ENCODE data around the gene NAA80.

NAA80 gene

GRCh38 chr3:50298836-50299637 is at the start of gene NAA80, which contains the start of gene HYAL3:
NAA80 (minus strand) TSS chr3:50299405; CDS start chr3:50297463, 1,942 bp downstream.
HYAL3 (minus strand) TSS chr3:50299405; CDS start chr3:50295602, 3,803 bp downstream.
- ChIA-PET POLR2A (interaction anchor here (0.6 to 3.5 kb wide), 11 partner anchors 15 to 270 kb away, joined by 3 to 23 read pairs (median 4); partner anchors contain the start of genes HEMK1 and TUSC2), CTCF (interaction anchor here (0.7 to 2.1 kb wide), 5 partner anchors 22 to 105 kb away, joined by 3 to 8 read pairs (median 4); no protein-coding TSS in a partner anchor)
- TF ChIP-seq SUZ12 (IDR thresholded peaks at IDR 0.05): no peak
- TF ChIP-seq NFRKB (IDR thresholded peaks at IDR 0.05): no peak
- no peak for TF ChIP-seq FOXK2 (IDR thresholded peaks at IDR 0.05)
- peak; percentile 73; the same call in 1 of the 2 replicates for TF ChIP-seq L3MBTL2 (conservative IDR thresholded peaks at IDR 0.05)
- TF ChIP-seq LEF1 (IDR thresholded peaks at IDR 0.05; ENCODE audit: borderline replicate concordance): no peak
- no peak for TF ChIP-seq CTBP1 (IDR thresholded peaks at IDR 0.05; ENCODE audit: borderline replicate concordance)
- TF ChIP-seq ELF4 (IDR thresholded peaks at IDR 0.05): no peak
- TF ChIP-seq TARDBP (IDR thresholded peaks at IDR 0.05): no peak
- no peak for TF ChIP-seq BHLHE40 (IDR thresholded peaks at IDR 0.05; ENCODE audit: borderline replicate concordance)
- no peak for TF ChIP-seq PKNOX1 (IDR thresholded peaks at IDR 0.05)
- TF ChIP-seq ARNT (IDR thresholded peaks at IDR 0.05): no peak
- no peak for TF ChIP-seq FOXA1 (IDR thresholded peaks at IDR 0.05)
- peak; percentile 91 for TF ChIP-seq HDGF (IDR thresholded peaks at IDR 0.05; ENCODE audit: borderline replicate concordance)
- no peak for TF ChIP-seq FOXM1 (IDR thresholded peaks at IDR 0.05; ENCODE audit: borderline replicate concordance)
- no peak for TF ChIP-seq SP1 (IDR thresholded peaks at IDR 0.05)
- no peak for TF ChIP-seq ZNF384 (IDR thresholded peaks at IDR 0.05)
- DNase-seq (ENCODE audit: extremely low spot score): peak; percentile 98

GRCh38 chr3:50347187-50347813 is 48.1 kb upstream of the NAA80 start:
- POLR2A ChIA-PET: interaction anchor here (1.0 to 8.2 kb wide), 2 partner anchors 10 to 18 kb away, joined by 3 to 119 read pairs; no protein-coding TSS in a partner anchor
- DNase-seq (ENCODE audit: extremely low spot score): peak; percentile 66

GRCh38 chr3:50345586-50346234 is 46.5 kb upstream of the NAA80 start, which contains the start of gene ZMYND10:
ZMYND10 (minus strand) TSS chr3:50345732; CDS start chr3:50345579, 153 bp downstream.
- POLR2A ChIA-PET: interaction anchor here (1.2 to 1.8 kb wide), 2 partner anchors 9 to 18 kb away, joined by 6 to 7 read pairs; partner anchors contain the start of gene TUSC2
- TF ChIP-seq ZNF384 (IDR thresholded peaks at IDR 0.05) (no peak), SUZ12 (IDR thresholded peaks at IDR 0.05) (no peak), L3MBTL2 (conservative IDR thresholded peaks at IDR 0.05) (no peak), ARNT (IDR thresholded peaks at IDR 0.05) (no peak), FOXK2 (IDR thresholded peaks at IDR 0.05) (no peak), PKNOX1 (IDR thresholded peaks at IDR 0.05) (no peak), SP1 (IDR thresholded peaks at IDR 0.05) (no peak), LEF1 (IDR thresholded peaks at IDR 0.05; ENCODE audit: borderline replicate concordance) (no peak), NFRKB (IDR thresholded peaks at IDR 0.05) (no peak), CTBP1 (IDR thresholded peaks at IDR 0.05; ENCODE audit: borderline replicate concordance) (no peak), TARDBP (IDR thresholded peaks at IDR 0.05) (no peak), ELF4 (IDR thresholded peaks at IDR 0.05) (no peak)
- peak; percentile 54 for DNase-seq (ENCODE audit: extremely low spot score)
- CTCF ChIA-PET: no interaction called here

More at GRCh38 chr3:50347187-50347813, 48.1 kb upstream of the NAA80 start:
- no peak for TF ChIP-seq FOXK2 (IDR thresholded peaks at IDR 0.05)
- peak; percentile 99 for TF ChIP-seq ZNF384 (IDR thresholded peaks at IDR 0.05)
- TF ChIP-seq BHLHE40 (IDR thresholded peaks at IDR 0.05; ENCODE audit: borderline replicate concordance): no peak
- no peak for TF ChIP-seq CTBP1 (IDR thresholded peaks at IDR 0.05; ENCODE audit: borderline replicate concordance)
- no peak for TF ChIP-seq HDGF (IDR thresholded peaks at IDR 0.05; ENCODE audit: borderline replicate concordance)
- no peak for TF ChIP-seq TARDBP (IDR thresholded peaks at IDR 0.05)
- CTCF ChIA-PET: interaction anchor here (0.6 to 1.8 kb wide), 5 partner anchors 10 to 243 kb away, joined by 3 to 7 read pairs (median 3); no protein-coding TSS in a partner anchor

GRCh38 chr3:50345008-50345407 is 45.8 kb upstream of the NAA80 start:
- CTCF ChIA-PET: interaction anchor here (0.6 to 0.7 kb wide), 2 partner anchors 9 to 723 kb away, joined by 3 read pairs; no protein-coding TSS in a partner anchor
- POLR2A ChIA-PET: interaction anchor here (1.8 kb wide), 1 partner anchor 17 kb away, joined by 6 read pairs; the partner anchor contains the start of gene TUSC2
- DNase-seq (ENCODE audit: extremely low spot score): no peak
- TF ChIP-seq FOXA1 (IDR thresholded peaks at IDR 0.05): no peak
- no peak for TF ChIP-seq TARDBP (IDR thresholded peaks at IDR 0.05)
- TF ChIP-seq SP1 (IDR thresholded peaks at IDR 0.05): no peak
- no peak for TF ChIP-seq ARNT (IDR thresholded peaks at IDR 0.05)
- no peak for TF ChIP-seq BHLHE40 (IDR thresholded peaks at IDR 0.05; ENCODE audit: borderline replicate concordance)
- no peak for TF ChIP-seq HDGF (IDR thresholded peaks at IDR 0.05; ENCODE audit: borderline replicate concordance)
- TF ChIP-seq ELF4 (IDR thresholded peaks at IDR 0.05): no peak
- no peak for TF ChIP-seq ZNF384 (IDR thresholded peaks at IDR 0.05)
- no peak for TF ChIP-seq NFRKB (IDR thresholded peaks at IDR 0.05)
- TF ChIP-seq FOXM1 (IDR thresholded peaks at IDR 0.05; ENCODE audit: borderline replicate concordance): no peak
- TF ChIP-seq LEF1 (IDR thresholded peaks at IDR 0.05; ENCODE audit: borderline replicate concordance): no peak

GRCh38 chr3:50342813-50343633 is 43.8 kb upstream of the NAA80 start:
- no peak for DNase-seq (ENCODE audit: extremely low spot score)
- CTCF ChIA-PET: no interaction called here
- POLR2A ChIA-PET: no interaction called here
- TF ChIP-seq HDGF (IDR thresholded peaks at IDR 0.05; ENCODE audit: borderline replicate concordance): no peak
- no peak for TF ChIP-seq ELF4 (IDR thresholded peaks at IDR 0.05)
- no peak for TF ChIP-seq ARNT (IDR thresholded peaks at IDR 0.05)
- TF ChIP-seq LEF1 (IDR thresholded peaks at IDR 0.05; ENCODE audit: borderline replicate concordance): no peak
- TF ChIP-seq NFRKB (IDR thresholded peaks at IDR 0.05): no peak
- TF ChIP-seq SP1 (IDR thresholded peaks at IDR 0.05): no peak
- no peak for TF ChIP-seq TARDBP (IDR thresholded peaks at IDR 0.05)
- no peak for TF ChIP-seq SUZ12 (IDR thresholded peaks at IDR 0.05)
- TF ChIP-seq CTBP1 (IDR thresholded peaks at IDR 0.05; ENCODE audit: borderline replicate concordance): no peak
